Measurements from ENCODE around the gene NFATC3. TPM values are rescaled to one million over a fixed set of nuclear protein-coding genes. Genes with fewer than 3 reads are reported as not detected.

NFATC3 gene
- total and polyA plus RNA-seq, 2 of the 8 experiments (the other 6 are each of a cell fraction or from before 2014, with no cell fraction given): 17.6 to 34.5 TPM

DNA sequence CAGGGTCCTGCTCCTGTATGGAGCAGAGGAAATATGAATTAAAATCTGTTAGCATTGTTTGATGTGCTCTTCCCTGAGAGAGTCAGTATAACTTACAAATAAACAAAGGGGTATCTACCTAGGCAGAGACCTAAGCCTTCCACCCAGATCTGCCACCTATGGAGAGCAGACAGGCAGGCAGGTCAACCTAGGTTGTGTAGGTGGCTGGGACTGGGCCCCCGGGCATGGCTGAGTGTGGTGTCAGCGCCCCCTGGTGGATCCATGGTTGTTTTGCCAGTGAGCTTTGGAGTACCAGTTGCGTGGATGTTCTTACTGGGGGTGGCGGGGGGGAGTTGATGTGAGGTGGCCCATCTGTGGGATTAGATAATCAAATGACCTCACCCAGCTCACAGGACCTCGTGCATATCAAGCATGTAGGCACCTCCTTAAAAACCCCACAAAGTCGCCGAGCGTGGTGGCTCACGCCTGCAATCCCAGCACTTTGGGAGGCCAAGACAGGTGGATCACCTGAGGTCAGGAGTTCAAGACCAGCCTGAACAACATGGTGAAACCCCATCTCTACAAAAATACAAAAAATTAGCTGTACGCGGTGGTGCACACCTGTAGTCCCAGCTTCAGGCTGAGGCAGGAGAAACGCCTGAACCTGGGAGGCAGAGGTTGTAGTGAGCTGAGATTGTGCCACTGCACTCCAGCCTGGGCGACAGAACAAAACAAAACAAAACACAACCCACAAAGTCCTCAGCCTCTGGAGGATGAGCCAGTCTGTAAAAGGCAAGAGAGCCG, 44.5 kb upstream of the NFATC3 start (continued):
- TF ChIP-seq TEAD4 (IDR thresholded peaks at IDR 0.05; ENCODE audit: low read depth, low read length) (no peak), HDAC2 (IDR thresholded peaks at IDR 0.05; ENCODE audit: borderline replicate concordance in 1 of 2, low read depth in 2 of 2, low read length in 2 of 2) (no peak), SP1 (IDR thresholded peaks at IDR 0.05; ENCODE audit: low read depth, low read length) (no peak)

Data from H1 (cell line).